HEK293T (cell line): ENCODE data around the gene CD7.

Experiments used
- BHLHE40 ChIP-seq: fragments of 450-650 bp; IDR thresholded peaks from 2 replicates; pipeline ENCODE4 v1.6.1; 2016; ENCODE audit warnings: mild to moderate bottlenecking, moderate library complexity, borderline replicate concordance
- FOXM1 ChIP-seq: fragments of 450-650 bp; IDR thresholded peaks from 2 replicates; pipeline ENCODE4 v1.6.1; 2017; ENCODE audit warnings: mild to moderate bottlenecking, borderline replicate concordance
- HDGF ChIP-seq: fragments of 450-650 bp; IDR thresholded peaks from 2 replicates; pipeline ENCODE4 v1.6.1; 2017; ENCODE audit warnings: antibody characterized with exemption, borderline replicate concordance
- PKNOX1 ChIP-seq: fragments of 450-650 bp; IDR thresholded peaks from 2 replicates; pipeline ENCODE4 v1.6.1; 2016
- TARDBP ChIP-seq: fragments of 450-650 bp; IDR thresholded peaks from 2 replicates; pipeline ENCODE4 v1.6.1; 2016
- ZNF384 ChIP-seq: fragments of 450-650 bp; IDR thresholded peaks from 2 replicates; pipeline ENCODE4 v1.6.1; 2016

DNA sequence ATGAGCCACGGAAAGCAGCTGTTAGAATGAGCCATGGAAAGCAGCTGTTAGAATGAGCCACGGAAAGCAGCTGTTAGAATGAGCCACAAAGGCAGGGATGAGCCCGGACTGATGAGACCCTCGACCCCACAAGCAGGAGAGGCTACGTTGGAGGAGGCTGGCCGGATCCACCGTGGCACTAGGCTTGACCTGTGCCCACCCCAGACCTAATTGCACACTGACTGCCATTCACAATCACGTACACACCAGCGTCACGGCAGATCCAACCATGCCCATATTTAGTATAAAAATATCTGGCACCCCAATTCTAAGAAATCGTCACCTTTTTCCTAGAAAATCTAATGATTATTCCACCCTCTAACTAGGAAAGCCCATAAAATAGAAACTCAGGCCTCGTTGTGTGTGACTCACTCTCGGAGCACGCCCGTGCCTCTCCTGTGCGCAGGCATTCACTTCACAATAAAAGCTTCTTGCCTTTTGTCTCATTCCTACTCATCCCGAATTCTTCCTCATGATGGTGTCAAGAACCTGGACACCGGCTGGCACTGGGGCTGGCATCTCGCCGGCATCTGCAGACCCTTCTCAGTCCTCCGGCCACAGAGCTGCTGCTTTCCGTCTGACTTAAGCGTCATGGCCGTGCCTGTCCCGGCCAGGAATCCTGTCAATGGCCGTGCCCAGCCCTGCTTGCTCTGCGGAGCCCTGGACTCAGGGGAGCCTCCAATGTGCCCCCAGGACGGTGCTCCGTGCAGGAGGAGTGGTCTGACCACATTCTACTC, 21.6 kb upstream of the CD7 start:
- TF ChIP-seq TARDBP (no peak), BHLHE40 (no peak), HDGF (no peak), ZNF384 (no peak), FOXM1 (no peak), PKNOX1 (no peak)
